ENCODE measurements around the gene PDE4A. TPM values are rescaled to one million over a fixed set of nuclear protein-coding genes. Genes with fewer than 3 reads are reported as not detected.
"Not testable (repeated sequence)": the region's sequence is repeated elsewhere in the genome, so short reads cannot be mapped to it uniquely, and the experiment has no call there.

The PDE4A gene
- total RNA-seq, 1 donor = 7.0 TPM

DNA sequence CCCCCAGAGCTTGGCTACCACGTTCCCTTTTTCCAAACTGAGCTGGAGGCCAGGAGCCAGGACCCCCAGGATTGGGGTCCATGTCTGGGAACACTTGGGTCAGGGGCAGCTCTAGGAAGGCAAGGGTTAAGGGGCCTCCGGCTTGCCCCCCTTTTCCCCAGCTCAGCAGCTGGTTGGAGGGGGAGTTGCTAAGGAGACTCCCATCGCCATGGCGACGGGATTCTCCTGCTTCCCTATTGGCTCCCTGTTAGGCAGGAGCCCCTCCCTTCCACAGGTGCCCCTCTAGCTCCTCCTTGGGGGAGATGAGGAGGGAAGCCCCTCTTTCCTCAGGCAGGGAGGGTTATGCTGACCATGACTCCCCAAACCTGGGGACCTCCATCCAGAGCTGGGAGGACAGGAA lies 33.9 kb downstream of the PDE4A start:
- TF ChIP-seq, protein P1, sequence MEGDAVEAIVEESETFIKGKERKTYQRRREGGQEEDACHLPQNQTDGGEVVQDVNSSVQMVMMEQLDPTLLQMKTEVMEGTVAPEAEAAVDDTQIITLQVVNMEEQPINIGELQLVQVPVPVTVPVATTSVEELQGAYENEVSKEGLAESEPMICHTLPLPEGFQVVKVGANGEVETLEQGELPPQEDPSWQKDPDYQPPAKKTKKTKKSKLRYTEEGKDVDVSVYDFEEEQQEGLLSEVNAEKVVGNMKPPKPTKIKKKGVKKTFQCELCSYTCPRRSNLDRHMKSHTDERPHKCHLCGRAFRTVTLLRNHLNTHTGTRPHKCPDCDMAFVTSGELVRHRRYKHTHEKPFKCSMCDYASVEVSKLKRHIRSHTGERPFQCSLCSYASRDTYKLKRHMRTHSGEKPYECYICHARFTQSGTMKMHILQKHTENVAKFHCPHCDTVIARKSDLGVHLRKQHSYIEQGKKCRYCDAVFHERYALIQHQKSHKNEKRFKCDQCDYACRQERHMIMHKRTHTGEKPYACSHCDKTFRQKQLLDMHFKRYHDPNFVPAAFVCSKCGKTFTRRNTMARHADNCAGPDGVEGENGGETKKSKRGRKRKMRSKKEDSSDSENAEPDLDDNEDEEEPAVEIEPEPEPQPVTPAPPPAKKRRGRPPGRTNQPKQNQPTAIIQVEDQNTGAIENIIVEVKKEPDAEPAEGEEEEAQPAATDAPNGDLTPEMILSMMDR (IDR thresholded peaks at IDR 0.05; ENCODE audit: insufficient read depth, low read length) = no peak
- no peak overlapping the region for H3K4me3 ChIP-seq (ENCODE audit: low read depth, low read length)
- no peak for DNase-seq (ENCODE audit: low read depth)

DNA sequence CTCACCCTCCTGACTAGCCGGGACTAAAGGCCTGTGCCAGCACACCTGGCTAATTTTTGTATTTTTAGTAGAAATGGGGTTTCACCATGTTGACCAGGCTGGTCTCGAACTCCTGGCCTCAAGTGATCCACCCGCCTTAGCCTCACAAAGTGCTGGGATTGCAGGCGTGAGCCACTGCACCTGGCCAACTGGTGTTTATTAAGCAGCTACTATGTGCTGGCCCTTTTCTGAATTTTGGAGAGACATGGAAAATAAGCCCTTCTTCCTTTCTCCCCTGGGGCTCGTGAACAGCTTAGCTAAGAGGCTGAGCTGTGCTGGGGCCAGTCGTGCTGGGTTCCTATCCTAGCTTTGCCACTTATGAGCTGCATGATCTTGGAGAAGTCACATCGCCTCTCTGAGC lies 38.4 kb downstream of the PDE4A start:
- not testable (repeated sequence) for H3K4me3 ChIP-seq (ENCODE audit: low read depth, low read length); DNase-seq (ENCODE audit: low read depth)

DNA sequence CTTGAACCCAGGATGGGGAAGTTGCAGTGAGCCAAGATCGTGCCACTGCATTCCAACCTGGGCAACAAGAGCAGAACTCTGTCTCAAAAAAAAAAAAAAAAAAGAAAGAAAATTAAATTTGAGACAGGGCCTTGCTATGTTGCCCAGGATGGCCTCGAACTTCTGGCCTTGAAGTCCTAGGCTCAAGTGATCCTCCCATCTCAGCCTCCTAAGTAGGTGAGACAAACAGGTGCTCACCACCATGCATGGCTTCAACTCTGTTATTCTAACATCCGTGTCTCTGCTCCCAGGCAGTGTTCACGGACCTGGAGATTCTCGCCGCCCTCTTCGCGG lies 40.3 kb downstream of the PDE4A start:
- DNase-seq (ENCODE audit: low read depth) = no peak
- no peak overlapping the region for H3K4me3 ChIP-seq (ENCODE audit: low read depth, low read length)
- TF ChIP-seq, protein P1 (IDR thresholded peaks at IDR 0.05; ENCODE audit: insufficient read depth, low read length) = no peak

DNA sequence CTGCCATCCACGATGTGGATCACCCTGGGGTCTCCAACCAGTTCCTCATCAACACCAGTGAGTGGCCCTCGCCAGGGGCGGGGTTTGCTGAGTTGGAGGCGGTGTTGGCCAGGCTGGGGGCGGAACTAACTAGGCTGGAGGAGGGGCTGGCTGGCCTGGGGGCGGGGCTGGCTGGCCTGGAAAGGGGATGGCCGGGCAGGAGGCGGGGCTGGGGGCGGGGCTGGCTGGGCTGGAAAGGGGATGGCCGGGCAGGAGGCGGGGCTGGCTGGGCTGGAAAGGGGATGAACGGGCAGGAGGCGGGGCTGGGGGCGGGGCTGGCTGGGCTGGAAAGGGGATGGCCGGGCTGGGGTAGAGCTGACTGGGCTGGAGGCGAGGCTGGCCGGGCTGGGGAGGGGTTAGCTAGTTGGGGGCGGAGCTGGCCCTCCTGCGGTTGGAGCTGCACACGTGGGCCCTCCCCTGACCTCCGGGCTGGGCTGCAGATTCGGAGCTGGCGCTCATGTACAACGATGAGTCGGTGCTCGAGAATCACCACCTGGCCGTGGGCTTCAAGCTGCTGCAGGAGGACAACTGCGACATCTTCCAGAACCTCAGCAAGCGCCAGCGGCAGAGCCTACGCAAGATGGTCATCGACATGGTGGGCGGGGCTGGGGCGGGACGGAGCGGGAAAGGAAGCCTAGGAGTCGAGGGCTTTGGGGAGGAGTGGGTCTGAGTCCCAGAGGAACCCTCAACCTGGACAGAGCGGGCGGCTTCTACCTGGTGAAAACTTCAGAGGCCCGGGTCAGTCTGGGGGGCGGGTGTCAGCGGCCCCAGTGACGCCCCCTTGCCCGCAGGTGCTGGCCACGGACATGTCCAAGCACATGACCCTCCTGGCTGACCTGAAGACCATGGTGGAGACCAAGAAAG lies 41.0 kb downstream of the PDE4A start:
- peak; percentile 80 for DNase-seq (ENCODE audit: low read depth)
- TF ChIP-seq, protein P1 (IDR thresholded peaks at IDR 0.05; ENCODE audit: insufficient read depth, low read length) = no peak
- peak overlapping the region; percentile 35 for H3K4me3 ChIP-seq (ENCODE audit: low read depth, low read length)

DNA sequence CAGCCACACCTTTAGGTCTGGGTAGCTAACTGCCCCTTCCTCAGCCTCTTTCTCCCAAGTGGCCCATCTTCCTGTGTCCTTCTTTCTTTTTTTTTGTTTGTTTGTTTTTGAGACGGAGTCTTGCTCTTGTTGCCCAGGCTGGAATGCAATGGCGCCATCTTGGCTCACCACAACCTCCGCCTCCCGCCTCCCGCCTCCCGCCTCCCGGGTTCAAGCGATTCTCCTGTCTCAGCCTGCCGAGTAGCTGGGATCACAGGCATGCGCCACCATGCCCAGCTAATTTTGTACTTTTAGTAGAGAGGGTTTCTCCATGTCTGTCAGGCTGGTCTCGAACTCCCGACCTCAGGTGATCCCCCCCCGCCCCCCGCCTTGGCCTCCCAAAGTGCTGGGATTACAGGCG lies 41.7 kb downstream of the PDE4A start:
- not testable (repeated sequence) for DNase-seq (ENCODE audit: low read depth)

DNA sequence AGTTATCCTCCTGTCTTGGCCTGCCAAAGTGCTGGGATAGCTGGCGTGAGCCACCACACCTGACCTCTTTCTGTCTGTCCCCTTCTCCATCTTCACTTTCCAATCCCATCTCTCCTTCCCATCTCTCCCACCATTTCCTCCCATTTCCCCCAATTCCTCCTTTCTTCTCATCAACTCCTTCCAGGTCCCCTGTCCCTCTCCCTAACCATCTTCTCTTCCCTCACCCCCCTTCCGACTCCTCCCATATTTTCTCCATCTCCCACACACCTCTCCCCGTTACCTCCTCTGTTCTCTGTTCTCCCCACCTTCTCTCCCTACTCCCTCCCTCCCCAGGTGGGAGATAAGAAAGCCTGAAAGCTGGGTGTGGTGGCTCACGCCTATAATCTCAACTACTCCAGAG lies 42.2 kb downstream of the PDE4A start:
- DNase-seq (ENCODE audit: low read depth) = no peak
- H3K4me3 ChIP-seq (ENCODE audit: low read depth, low read length) = no peak overlapping the region
- TF ChIP-seq, protein P1 (IDR thresholded peaks at IDR 0.05; ENCODE audit: insufficient read depth, low read length) = no peak

More for the DNA sequence above, 41.7 kb downstream of the PDE4A start:
- H3K4me3 ChIP-seq (ENCODE audit: low read depth, low read length) = not testable (repeated sequence)

DNA sequence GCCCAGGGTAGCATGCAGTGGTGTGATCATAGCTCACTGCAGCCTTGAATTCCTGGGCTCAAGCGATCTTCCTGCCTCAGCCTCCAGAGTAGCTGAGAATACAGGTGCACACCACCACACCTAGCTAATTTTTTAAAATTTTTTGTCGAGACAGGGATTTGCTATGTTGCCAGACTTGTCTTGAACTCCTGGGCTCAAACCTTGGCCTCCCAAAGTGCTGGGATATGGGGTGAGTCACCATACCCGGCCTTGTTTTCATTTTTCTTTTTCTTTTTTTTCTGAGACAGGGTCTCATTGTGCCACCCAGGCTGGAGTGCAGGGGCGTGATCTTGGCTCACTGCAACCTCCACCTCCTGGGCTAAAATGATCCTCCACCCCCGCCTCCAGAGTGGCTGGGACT lies 44.1 kb downstream of the PDE4A start:
- TF ChIP-seq, protein P1 (IDR thresholded peaks at IDR 0.05; ENCODE audit: insufficient read depth, low read length) = no peak
- H3K4me3 ChIP-seq (ENCODE audit: low read depth, low read length) = no peak overlapping the region
- no peak for DNase-seq (ENCODE audit: low read depth)

DNA sequence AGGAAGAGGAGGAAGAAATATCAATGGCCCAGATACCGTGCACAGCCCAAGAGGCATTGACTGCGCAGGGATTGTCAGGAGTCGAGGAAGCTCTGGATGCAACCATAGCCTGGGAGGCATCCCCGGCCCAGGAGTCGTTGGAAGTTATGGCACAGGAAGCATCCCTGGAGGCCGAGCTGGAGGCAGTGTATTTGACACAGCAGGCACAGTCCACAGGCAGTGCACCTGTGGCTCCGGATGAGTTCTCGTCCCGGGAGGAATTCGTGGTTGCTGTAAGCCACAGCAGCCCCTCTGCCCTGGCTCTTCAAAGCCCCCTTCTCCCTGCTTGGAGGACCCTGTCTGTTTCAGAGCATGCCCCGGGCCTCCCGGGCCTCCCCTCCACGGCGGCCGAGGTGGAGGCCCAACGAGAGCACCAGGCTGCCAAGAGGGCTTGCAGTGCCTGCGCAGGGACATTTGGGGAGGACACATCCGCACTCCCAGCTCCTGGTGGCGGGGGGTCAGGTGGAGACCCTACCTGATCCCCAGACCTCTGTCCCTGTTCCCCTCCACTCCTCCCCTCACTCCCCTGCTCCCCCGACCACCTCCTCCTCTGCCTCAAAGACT lies 46.9 kb downstream of the PDE4A start:
- H3K4me3 ChIP-seq (ENCODE audit: low read depth, low read length) = no peak overlapping the region
- no peak for DNase-seq (ENCODE audit: low read depth)
- TF ChIP-seq, protein P1 (IDR thresholded peaks at IDR 0.05; ENCODE audit: insufficient read depth, low read length) = no peak

Data from fibroblast of the aortic adventitia (primary cell).